GM20000 (cell line): Measurements from ENCODE around the gene COL20A1.

Experiments used
- DNase-seq: peaks from one replicate; pipeline ENCODE4 v3.0.0; 2012; ENCODE audit warnings: low spot score
- TF ChIP-seq, protein P1 (sequence below): IDR thresholded peaks from 2 replicates; pipeline ENCODE4 v1.5.1; 2012; ENCODE audit warnings: mild to moderate bottlenecking, control low read depth; ENCODE audit errors: extremely low read depth, missing control alignments

The COL20A1 gene

DNA sequence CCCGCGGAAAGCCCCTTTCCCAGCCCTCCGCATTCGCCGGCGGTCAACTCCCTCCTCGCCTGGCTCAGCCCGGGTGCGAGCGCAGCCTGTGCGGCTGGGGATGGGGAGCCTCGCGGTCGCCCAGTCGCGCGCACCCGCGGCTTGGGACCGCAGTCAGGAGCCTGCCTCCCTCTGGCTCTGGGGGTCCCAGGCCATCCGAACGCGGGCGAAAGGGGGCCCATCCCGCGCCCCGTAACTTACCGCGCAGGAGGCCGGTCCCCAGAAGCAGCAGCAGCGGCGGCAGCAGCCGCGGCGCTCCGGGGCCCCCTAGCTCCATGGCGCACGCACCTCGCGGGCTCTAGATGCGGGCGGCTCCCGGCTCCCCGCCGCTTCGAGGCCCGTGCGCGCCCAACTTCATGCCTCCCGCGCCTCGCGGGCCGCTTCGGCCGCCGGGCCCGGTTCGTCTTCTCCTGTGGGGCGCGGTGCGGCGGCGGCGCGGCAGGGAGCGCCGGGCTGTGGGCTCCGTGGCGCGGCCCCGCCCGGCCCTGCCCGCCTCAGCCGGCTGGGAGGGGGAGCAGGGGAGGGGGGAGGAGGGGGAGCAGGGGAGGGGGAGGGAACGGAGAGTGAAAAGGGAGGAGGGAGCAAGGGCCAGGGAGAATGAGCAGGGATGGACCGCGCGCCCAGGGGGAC lies 68.0 kb downstream of the COL20A1 start, which contains the start of gene CHRNA4:
Gene CHRNA4 (minus strand): TSS at position 500 of the 669 bp plus-strand sequence. CDS start 184 bp downstream, at position 316.
- DNase-seq = no peak
- TF ChIP-seq, protein P1, sequence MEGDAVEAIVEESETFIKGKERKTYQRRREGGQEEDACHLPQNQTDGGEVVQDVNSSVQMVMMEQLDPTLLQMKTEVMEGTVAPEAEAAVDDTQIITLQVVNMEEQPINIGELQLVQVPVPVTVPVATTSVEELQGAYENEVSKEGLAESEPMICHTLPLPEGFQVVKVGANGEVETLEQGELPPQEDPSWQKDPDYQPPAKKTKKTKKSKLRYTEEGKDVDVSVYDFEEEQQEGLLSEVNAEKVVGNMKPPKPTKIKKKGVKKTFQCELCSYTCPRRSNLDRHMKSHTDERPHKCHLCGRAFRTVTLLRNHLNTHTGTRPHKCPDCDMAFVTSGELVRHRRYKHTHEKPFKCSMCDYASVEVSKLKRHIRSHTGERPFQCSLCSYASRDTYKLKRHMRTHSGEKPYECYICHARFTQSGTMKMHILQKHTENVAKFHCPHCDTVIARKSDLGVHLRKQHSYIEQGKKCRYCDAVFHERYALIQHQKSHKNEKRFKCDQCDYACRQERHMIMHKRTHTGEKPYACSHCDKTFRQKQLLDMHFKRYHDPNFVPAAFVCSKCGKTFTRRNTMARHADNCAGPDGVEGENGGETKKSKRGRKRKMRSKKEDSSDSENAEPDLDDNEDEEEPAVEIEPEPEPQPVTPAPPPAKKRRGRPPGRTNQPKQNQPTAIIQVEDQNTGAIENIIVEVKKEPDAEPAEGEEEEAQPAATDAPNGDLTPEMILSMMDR = no peak

DNA sequence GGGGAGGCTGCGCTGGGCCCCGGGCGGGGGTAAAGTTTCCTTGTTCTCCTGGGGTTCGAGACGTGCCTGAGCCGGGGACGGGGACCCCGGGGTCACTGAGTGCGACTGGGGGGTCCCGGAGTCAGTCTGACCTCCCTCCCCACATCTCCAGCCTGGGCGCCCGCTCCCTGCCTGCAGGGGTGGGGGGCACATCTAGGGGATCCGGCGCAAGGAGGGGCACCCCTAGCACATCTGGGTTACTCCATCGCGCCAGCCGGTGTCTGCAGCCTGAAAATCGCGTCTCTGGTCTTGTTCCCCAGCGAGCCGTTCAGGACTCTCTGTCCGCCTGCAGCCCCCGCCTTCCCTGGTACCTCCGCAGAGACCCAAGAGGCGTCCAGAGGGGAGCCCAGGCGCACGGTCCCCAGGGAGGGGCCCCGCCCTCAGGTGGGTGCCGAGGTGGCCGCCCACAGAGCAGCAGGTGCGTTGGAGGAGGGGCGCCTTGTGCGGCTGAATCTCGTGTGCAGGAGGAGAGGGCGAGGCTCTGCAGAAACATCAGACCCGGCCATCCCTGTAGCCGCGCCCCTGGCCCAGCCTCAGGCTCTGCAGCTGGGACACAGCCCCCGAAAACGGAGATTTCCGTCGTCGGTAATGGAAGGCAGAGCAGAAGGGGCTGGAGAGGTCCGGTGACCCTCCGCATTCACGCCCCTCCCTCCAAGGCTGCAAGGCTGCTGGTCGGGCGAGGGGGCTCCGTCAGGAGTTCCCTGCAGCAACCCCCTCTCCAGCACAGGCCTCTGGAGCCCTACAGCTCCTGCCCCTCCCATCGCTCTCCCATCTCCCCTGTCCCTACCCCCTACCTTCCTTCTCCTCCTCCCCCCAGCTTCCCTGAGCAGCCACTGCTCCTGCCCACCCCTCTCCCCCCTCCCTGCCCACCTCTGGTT lies 68.8 kb downstream of the COL20A1 start:
- TF ChIP-seq, protein P1 = no peak
- no peak for DNase-seq

DNA sequence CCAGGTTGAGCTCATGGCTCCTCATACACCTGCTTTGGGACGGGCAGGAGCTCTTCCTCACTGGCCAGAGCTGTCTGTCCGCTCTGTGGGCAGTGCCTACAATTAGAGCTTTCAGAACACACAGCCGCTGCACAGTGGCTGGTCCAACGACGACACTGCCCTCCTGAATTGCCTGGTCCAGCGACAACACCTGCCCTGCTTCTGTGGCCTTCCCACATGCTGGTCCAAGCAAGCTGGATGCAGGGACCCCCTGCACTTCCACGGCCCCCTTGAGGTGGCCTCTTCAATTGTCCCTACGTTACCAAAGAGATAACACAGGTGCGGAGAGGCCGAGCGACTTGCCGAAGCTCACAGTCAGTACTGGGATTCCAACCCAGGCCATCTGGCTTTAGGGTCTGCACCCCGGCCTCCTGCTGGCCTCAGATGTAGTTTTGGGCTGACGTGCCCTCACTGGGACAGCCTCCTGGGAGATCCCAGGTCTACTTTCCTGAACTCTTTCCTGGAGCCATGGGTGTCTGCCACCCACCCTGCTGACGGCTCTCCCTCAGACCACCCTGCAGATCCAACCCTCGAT lies 69.5 kb downstream of the COL20A1 start:
- no peak for DNase-seq
- TF ChIP-seq, protein P1 = no peak

DNA sequence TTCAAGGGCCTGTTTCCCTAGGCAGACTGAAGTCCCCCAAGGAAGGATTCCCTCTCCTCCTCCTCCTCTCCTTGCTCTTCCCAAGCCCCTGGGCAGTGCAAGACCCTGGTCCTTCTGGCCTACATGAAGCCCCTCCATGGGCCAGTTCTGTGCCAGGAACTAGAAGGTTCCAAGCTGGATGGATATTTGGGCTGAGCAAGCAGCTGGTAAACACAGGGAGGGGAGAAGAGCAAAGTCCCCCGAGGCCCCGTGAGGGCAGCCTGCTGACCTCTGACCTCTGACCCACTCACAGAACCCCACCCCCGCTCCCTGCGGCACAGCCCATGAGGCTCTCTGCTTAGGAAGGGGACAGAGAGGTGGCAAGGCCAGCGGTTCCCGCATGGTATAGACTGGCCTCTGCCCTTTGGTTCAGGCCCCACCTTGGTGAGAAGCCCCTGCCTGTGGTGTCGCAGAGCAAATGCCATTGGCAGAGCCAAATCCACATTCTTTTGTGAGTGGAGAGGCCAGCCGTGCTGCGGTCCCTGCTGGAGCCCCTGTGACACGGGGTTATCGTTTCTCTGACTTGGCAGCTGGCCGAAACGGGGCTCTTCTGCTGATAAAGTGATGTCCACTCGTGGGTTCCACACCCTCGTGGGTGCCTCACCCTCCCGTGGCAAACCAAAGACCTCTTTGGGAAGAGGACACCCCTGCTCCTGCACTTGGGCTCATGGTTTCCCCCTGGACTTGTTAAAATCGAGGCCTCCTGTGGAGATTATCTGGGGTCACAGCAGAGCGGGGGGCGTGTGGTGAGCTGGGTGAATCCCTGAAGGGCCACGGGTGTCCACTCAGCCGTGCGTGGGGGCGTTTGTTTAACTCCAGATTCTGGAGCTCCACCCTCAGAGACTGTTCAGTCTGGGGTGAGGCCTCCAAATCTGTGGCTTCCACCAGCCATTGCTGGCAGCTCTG lies 70.3 kb downstream of the COL20A1 start:
- TF ChIP-seq, protein P1 = no peak
- no peak for DNase-seq

DNA sequence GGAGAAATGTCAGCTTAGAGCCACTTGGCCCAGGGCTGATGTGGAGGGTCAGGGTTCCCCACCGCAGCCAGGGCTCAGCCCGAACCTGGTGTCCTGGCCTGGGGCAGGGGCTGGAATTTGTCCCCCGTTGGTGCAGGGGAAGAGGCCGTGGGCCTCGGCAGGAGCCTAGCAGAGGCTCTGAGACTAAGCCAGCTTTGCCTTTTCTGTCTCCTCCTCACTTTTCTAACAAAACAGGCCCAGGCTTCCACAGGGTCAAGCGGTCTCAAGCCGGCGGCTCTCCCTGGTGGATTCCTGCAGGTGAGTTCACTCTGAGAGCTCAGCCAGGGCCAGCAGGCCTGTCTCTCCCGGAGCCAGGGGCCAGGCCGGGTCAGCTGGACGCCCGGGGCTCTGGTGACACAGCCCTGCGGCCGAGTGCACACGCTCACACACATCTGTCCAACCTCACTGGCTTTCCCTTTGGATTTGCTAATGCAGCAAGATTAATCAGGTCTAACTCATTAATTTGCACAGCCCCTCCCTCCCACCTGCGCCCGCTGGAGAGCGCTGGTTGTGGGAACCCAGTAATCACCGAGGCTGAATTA lies 71.1 kb downstream of the COL20A1 start:
- DNase-seq = no peak
- TF ChIP-seq, protein P1 = no peak

DNA sequence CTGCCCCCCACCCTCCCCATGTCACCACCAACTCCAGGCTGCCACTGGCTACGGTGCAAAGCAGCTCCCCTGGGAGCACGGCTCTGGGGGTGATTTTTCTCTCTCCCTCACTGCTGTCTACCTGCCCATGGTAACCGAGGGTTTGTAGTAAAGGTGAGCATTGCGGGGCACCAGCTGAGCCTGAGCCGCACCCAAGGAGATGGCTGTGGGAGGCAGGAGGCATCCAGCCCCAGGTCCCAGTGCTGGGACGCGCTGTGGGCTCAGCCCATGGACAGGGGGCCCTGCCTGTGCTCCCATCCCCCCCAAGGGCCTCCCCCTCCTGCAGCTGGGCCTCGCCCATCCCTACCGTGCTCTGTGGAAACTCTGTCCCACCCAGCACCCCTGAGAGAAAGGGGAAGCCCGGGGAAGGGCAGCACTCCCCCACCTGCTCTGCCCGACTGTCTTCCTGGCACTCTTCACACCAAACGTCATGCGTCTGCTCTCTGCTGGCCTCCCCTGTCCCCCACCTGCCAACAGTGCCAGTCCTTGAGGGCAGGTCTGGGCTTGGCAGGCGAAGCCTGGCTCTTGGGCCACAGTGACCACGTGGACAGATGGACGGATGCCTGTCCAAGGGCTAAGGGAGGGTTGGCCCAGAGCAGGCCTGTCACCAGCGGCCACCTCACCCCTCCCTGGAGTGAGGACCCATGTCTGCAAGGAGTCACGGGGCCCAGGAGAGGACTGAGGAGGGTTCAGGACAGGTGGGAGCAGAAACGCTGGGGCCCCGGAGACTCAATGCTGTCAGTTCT lies 72.0 kb downstream of the COL20A1 start:
- no peak for DNase-seq
- TF ChIP-seq, protein P1 = no peak
